GM18861 (cell line): ENCODE measurements around the gene ASB16.

Source experiments
- ATAC-seq: cut with Tn5 transposase; IDR thresholded peaks from one replicate; pipeline ENCODE4 v1.9.1; 2021; ENCODE audit not compliant: unreplicated experiment

Gene ASB16

GRCh38 chr17:44207743-44208142, 37.2 kb downstream of the ASB16 start:
- ATAC-seq, result no peak

- no peak for ATAC-seq
These were observed 39.4 kb downstream of the ASB16 start for GRCh38 chr17:44209786-44210341.

GRCh38 chr17:44210342-44211192, 40.1 kb downstream of the ASB16 start:
- peak; percentile 62 for ATAC-seq

GRCh38 chr17:44211281-44212265, 41.1 kb downstream of the ASB16 start:
- no peak for ATAC-seq

- no peak for ATAC-seq
These were observed 42.3 kb downstream of the ASB16 start for GRCh38 chr17:44212507-44213402.

- no peak for ATAC-seq
These were observed 43.1 kb downstream of the ASB16 start for GRCh38 chr17:44213403-44214229.

- no peak for ATAC-seq
These were observed 43.7 kb downstream of the ASB16 start for GRCh38 chr17:44214230-44214494.

GRCh38 chr17:44214896-44215295, 44.4 kb downstream of the ASB16 start:
- ATAC-seq, result no peak

GRCh38 chr17:44216173-44216572, 45.7 kb downstream of the ASB16 start:
- no peak for ATAC-seq

GRCh38 chr17:44216694-44217093, 46.2 kb downstream of the ASB16 start:
- no peak for ATAC-seq

- no peak for ATAC-seq
These were observed 47.3 kb downstream of the ASB16 start for GRCh38 chr17:44217738-44218343.

- no peak for ATAC-seq
These were observed 48.0 kb downstream of the ASB16 start for GRCh38 chr17:44218344-44219107.

- no peak for ATAC-seq
These were observed 48.7 kb downstream of the ASB16 start for GRCh38 chr17:44219108-44219615.

- no peak for ATAC-seq
These were observed 49.2 kb downstream of the ASB16 start, which contains the start of gene UBTF for GRCh38 chr17:44219616-44220212. Gene UBTF, minus strand, starts transcription at chr17:44219675. Its CDS starts 1,446 bp downstream, at chr17:44218229.

- no peak for ATAC-seq
These were observed 49.9 kb downstream of the ASB16 start for GRCh38 chr17:44220213-44221083.

- ATAC-seq, result no peak
These were observed 50.8 kb downstream of the ASB16 start for GRCh38 chr17:44221084-44221861.
